Sciatic nerve (tissue), 2 donors: ENCODE data around the gene OR10H1. TPM values are rescaled to one million over a fixed set of nuclear protein-coding genes. Genes with fewer than 3 reads are reported as not detected.
A peak's percentile ranks its signal among the peaks of the same experiment; 100 is the strongest.
"Not testable (repeated sequence)": the region's sequence is repeated elsewhere in the genome, so short reads cannot be mapped to it uniquely, and the experiment has no call there.

Experiments
- ATAC-seq: fragments of 200-7000 bp; cut with Tn5 transposase; one replicate; pipeline ENCODE4 v1.9.1; 2020; ENCODE audit warnings: mild to moderate bottlenecking, moderate library complexity
- DNase-seq: peaks from one replicate; pipeline ENCODE4 v3.0.0-alpha.2; 2020; ENCODE audit warnings: low spot score
- intact Hi-C: fragments of 100-400 bp; cut with DNase I; formaldehyde crosslinking; loops from one replicate; pipeline ENCODE4 v1.14.2; 2022
- total RNA-seq: library from RNA; stranded (reverse); fragmentation: NEBNext Ultra II Directional; extraction: Animal tissue kit (Norgen Biotek cat#: 25700); gene quantifications from one replicate; pipeline ENCODE4 v1.2.1, GENCODE V29; 2021
- donor health status: DM: no; HTN: no; CAD: no.
- donor health status: DM: no; HTN: no; CAD: no.

Gene OR10H1
- total RNA-seq, 1 donor from 2014 or later: not detected

- ATAC-seq (no peak), DNase-seq (no peak)
- intact Hi-C loops: no loop called here
Measured at GRCh38 chr19:15831626-15832025, 16.2 kb upstream of the OR10H1 start.

- ATAC-seq (no peak), DNase-seq (no peak)
- intact Hi-C loops: no loop called here
Measured at GRCh38 chr19:15829786-15830185, 14.3 kb upstream of the OR10H1 start.

- DNase-seq (no peak), ATAC-seq (no peak)
- intact Hi-C loops: no loop called here
Measured at GRCh38 chr19:15829306-15829698, 13.8 kb upstream of the OR10H1 start.

GRCh38 chr19:15828611-15829305 is 13.3 kb upstream of the OR10H1 start:
- intact Hi-C loops, DNase-seq: not testable (repeated sequence)

GRCh38 chr19:15828121-15828610 is 12.7 kb upstream of the OR10H1 start:
- no peak for ATAC-seq
- no peak for DNase-seq
- intact Hi-C loops: no loop called here

More at GRCh38 chr19:15828611-15829305, 13.3 kb upstream of the OR10H1 start:
- ATAC-seq: not testable (repeated sequence)

GRCh38 chr19:15825753-15826152 is 10.3 kb upstream of the OR10H1 start:
- intact Hi-C loops: no loop called here
- ATAC-seq: no peak
- no peak for DNase-seq

- DNase-seq: no peak
- no peak for ATAC-seq
- intact Hi-C loops: no loop called here
Measured at GRCh38 chr19:15820646-15821045, 5.2 kb upstream of the OR10H1 start.

GRCh38 chr19:15813916-15814315 is 1.5 kb downstream of the OR10H1 start:
- no peak for DNase-seq
- no peak for ATAC-seq
- intact Hi-C loops: no loop called here

- DNase-seq (no peak), ATAC-seq (no peak)
- intact Hi-C loops: no loop called here
Measured at GRCh38 chr19:15812060-15812722, 3.3 kb downstream of the OR10H1 start.

GRCh38 chr19:15811476-15811875 is 4.0 kb downstream of the OR10H1 start:
- intact Hi-C loops: no loop called here
- no peak for ATAC-seq
- DNase-seq: no peak

GRCh38 chr19:15810335-15810734 is 5.1 kb downstream of the OR10H1 start:
- DNase-seq (no peak), ATAC-seq (peak; percentile 53)
- intact Hi-C loops: no loop called here

- DNase-seq, ATAC-seq, intact Hi-C loops: not testable (repeated sequence)
Measured at GRCh38 chr19:15794279-15794678, 21.2 kb downstream of the OR10H1 start.

- DNase-seq (no peak), ATAC-seq (no peak)
- intact Hi-C loops: no loop called here
Measured at GRCh38 chr19:15790096-15790495, 25.4 kb downstream of the OR10H1 start.

GRCh38 chr19:15788594-15789270 is 26.7 kb downstream of the OR10H1 start:
- intact Hi-C loops: no loop called here
- DNase-seq: no peak
- ATAC-seq: no peak

GRCh38 chr19:15787611-15788155 is 27.8 kb downstream of the OR10H1 start, which contains the start of gene OR10H5:
Gene OR10H5 (plus strand): TSS chr19:15787661. CDS start chr19:15794049, 6,388 bp downstream.
- DNase-seq (no peak), ATAC-seq (no peak)
- intact Hi-C loops: no loop called here

GRCh38 chr19:15782896-15783295 is 32.6 kb downstream of the OR10H1 start:
- DNase-seq, ATAC-seq, intact Hi-C loops: not testable (repeated sequence)

GRCh38 chr19:15782211-15782610 is 33.3 kb downstream of the OR10H1 start:
- intact Hi-C loops: no loop called here
- no peak for DNase-seq
- no peak for ATAC-seq

- no peak for ATAC-seq
- intact Hi-C loops: no loop called here
- no peak for DNase-seq
Measured at GRCh38 chr19:15781661-15782060, 33.8 kb downstream of the OR10H1 start.

- intact Hi-C loops: no loop called here
- peak; percentile 61 for ATAC-seq
- no peak for DNase-seq
Measured at GRCh38 chr19:15780610-15781418, 34.6 kb downstream of the OR10H1 start.
